ENCODE measurements around the gene LYZ.

The LYZ gene

DNA sequence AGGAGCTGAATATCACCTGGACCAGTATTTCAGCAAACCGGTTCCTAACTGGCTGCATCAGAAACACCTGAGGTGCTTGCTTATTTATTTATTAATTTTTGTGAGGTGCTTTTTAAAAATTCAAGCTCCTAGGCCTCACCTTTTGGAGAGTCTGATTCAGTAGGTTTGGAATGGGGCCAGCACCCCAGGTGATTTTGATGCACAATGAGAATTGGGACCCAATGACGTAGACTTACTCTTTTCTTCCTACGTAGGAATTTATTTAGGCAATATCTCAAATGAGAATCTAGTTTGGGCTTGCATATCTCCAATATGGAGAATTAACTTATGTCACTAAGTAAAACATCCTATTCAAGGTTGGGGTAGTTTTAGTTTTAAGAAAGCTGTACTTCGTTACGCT lies 18.6 kb downstream of the LYZ start:
- ChIA-PET POLR2A (no interaction called here), CTCF (no interaction called here)
- TF ChIP-seq HDGF (IDR thresholded peaks at IDR 0.05; ENCODE audit: borderline replicate concordance): no peak
- no peak for DNase-seq (ENCODE audit: extremely low spot score)

DNA sequence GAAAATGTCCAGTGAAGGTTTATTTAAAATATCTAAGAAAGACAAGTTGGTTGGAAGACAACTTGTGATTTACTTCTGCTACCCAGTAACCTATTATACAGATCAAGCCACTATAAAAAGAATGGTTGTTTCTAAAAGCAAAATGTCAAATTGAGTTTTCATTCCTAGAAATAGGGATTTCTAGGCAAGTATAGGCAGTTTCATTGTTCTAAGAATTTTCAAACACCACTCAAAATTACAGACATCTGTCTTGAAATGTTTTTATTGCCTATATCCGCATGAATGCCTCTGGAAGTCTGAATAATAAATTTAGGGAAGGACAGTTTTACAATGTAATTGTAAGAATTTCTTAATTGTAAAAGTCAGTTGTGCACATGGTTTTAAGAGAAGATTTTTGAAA lies 20.0 kb downstream of the LYZ start:
- DNase-seq (ENCODE audit: extremely low spot score): no peak
- ChIA-PET POLR2A (no interaction called here), CTCF (no interaction called here)
- TF ChIP-seq, protein P1, sequence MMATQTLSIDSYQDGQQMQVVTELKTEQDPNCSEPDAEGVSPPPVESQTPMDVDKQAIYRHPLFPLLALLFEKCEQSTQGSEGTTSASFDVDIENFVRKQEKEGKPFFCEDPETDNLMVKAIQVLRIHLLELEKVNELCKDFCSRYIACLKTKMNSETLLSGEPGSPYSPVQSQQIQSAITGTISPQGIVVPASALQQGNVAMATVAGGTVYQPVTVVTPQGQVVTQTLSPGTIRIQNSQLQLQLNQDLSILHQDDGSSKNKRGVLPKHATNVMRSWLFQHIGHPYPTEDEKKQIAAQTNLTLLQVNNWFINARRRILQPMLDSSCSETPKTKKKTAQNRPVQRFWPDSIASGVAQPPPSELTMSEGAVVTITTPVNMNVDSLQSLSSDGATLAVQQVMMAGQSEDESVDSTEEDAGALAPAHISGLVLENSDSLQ (IDR thresholded peaks at IDR 0.05): 0 out of 2 replicates have a peak, but pooled peaks have one; percentile 2
- TF ChIP-seq FOXK2 (IDR thresholded peaks at IDR 0.05): no peak

DNA sequence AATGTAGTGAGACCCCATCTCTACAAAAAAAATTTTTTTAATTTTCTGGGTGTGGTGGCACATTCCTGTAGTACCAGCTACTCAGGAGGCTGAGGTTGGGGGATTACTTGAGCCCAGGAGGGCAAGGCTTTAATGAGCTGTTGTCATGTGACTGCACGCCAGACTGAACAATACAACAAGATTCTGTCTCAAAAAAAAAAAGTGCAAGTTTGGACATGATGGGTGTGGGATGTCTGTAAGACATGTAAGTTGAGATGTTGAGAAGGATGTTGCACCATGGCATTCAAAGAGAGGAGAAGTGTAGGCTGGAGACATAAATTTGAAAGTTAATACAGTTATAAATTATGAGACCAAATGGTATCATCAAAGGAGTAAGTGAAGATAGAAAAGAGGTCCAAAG lies 34.9 kb downstream of the LYZ start:
- ChIA-PET POLR2A (no interaction called here), CTCF (no interaction called here)
- TF ChIP-seq LEF1 (IDR thresholded peaks at IDR 0.05; ENCODE audit: borderline replicate concordance): no peak
- TF ChIP-seq, protein P1 (IDR thresholded peaks at IDR 0.05): no peak
- no peak for TF ChIP-seq ARNT (IDR thresholded peaks at IDR 0.05)
- no peak for TF ChIP-seq ZNF384 (IDR thresholded peaks at IDR 0.05)
- no peak for TF ChIP-seq BHLHE40 (IDR thresholded peaks at IDR 0.05; ENCODE audit: borderline replicate concordance)
- no peak for TF ChIP-seq FOXA1 (IDR thresholded peaks at IDR 0.05)
- TF ChIP-seq CTBP1 (IDR thresholded peaks at IDR 0.05; ENCODE audit: borderline replicate concordance): no peak
- no peak for TF ChIP-seq TARDBP (IDR thresholded peaks at IDR 0.05)
- TF ChIP-seq SUZ12 (IDR thresholded peaks at IDR 0.05): no peak
- no peak for TF ChIP-seq FOXK2 (IDR thresholded peaks at IDR 0.05)
- TF ChIP-seq FOXM1 (IDR thresholded peaks at IDR 0.05; ENCODE audit: borderline replicate concordance): no peak
- no peak for TF ChIP-seq SP1 (IDR thresholded peaks at IDR 0.05)
- TF ChIP-seq NFRKB (IDR thresholded peaks at IDR 0.05): no peak
- TF ChIP-seq ELF4 (IDR thresholded peaks at IDR 0.05): no peak
- TF ChIP-seq L3MBTL2 (conservative IDR thresholded peaks at IDR 0.05): no peak
- no peak for TF ChIP-seq HDGF (IDR thresholded peaks at IDR 0.05; ENCODE audit: borderline replicate concordance)
- DNase-seq (ENCODE audit: extremely low spot score): no peak

DNA sequence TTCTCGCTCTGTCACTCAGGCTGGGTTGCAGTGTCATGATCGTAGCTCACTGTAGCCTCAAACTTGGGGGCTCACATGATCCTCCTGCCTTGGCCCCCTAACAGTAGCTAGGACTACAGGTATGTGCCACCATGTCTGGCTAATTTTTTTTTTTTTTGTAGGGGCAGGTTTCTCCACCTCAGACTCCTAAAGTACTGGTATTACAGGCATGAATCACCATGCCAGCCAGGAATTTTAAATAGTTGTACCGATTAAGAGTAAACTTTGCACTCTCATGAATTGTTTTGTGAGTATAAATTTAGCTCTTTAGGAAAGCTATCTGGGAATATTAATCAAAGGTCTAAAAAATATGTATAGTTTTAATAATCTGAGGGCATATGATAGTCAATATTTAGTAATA lies 36.9 kb downstream of the LYZ start:
- no peak for TF ChIP-seq LEF1 (IDR thresholded peaks at IDR 0.05; ENCODE audit: borderline replicate concordance)
- no peak for TF ChIP-seq FOXM1 (IDR thresholded peaks at IDR 0.05; ENCODE audit: borderline replicate concordance)
- no peak for TF ChIP-seq FOXA1 (IDR thresholded peaks at IDR 0.05)
- TF ChIP-seq ARNT (IDR thresholded peaks at IDR 0.05): no peak
- TF ChIP-seq ZNF384 (IDR thresholded peaks at IDR 0.05): no peak
- no peak for TF ChIP-seq SUZ12 (IDR thresholded peaks at IDR 0.05)
- no peak for TF ChIP-seq HDGF (IDR thresholded peaks at IDR 0.05; ENCODE audit: borderline replicate concordance)
- TF ChIP-seq SP1 (IDR thresholded peaks at IDR 0.05): no peak
- TF ChIP-seq BHLHE40 (IDR thresholded peaks at IDR 0.05; ENCODE audit: borderline replicate concordance): no peak
- no peak for TF ChIP-seq FOXK2 (IDR thresholded peaks at IDR 0.05)
- TF ChIP-seq TARDBP (IDR thresholded peaks at IDR 0.05): no peak
- TF ChIP-seq CTBP1 (IDR thresholded peaks at IDR 0.05; ENCODE audit: borderline replicate concordance): no peak
- no peak for TF ChIP-seq ELF4 (IDR thresholded peaks at IDR 0.05)
- TF ChIP-seq L3MBTL2 (conservative IDR thresholded peaks at IDR 0.05): no peak
- TF ChIP-seq NFRKB (IDR thresholded peaks at IDR 0.05): no peak
- TF ChIP-seq, protein P1 (IDR thresholded peaks at IDR 0.05): no peak
- POLR2A ChIA-PET: interaction anchor here (0.6 kb wide), 1 partner anchor 29 kb away, joined by 3 read pairs; no protein-coding TSS in a partner anchor
- CTCF ChIA-PET: no interaction called here
- DNase-seq (ENCODE audit: extremely low spot score): no peak

DNA sequence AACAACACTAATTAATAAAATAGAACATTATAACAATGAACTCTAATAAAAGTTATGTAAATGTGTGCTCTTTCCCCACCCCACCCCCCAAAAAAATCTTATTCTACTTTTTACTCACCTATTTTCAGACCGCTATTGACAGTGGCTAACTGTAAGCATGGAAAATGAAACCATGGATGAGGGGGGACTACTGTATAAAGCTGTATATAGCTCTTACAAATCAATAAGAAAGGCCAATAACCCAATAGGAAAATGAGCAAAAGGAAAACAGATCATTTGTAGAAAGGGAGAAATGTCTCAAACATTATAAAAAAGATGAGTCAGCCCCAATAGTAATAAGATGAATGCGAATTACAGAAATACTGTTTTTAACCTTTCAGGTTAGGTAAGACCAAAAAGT lies 38.7 kb downstream of the LYZ start:
- DNase-seq (ENCODE audit: extremely low spot score): no peak
- CTCF ChIA-PET: no interaction called here
- POLR2A ChIA-PET: no interaction called here
- no peak for TF ChIP-seq NFRKB (IDR thresholded peaks at IDR 0.05)
- no peak for TF ChIP-seq ELF4 (IDR thresholded peaks at IDR 0.05)
- no peak for TF ChIP-seq FOXM1 (IDR thresholded peaks at IDR 0.05; ENCODE audit: borderline replicate concordance)
- TF ChIP-seq L3MBTL2 (conservative IDR thresholded peaks at IDR 0.05): no peak
- no peak for TF ChIP-seq TARDBP (IDR thresholded peaks at IDR 0.05)
- TF ChIP-seq, protein P1 (IDR thresholded peaks at IDR 0.05): no peak
- TF ChIP-seq HDGF (IDR thresholded peaks at IDR 0.05; ENCODE audit: borderline replicate concordance): no peak
- TF ChIP-seq ARNT (IDR thresholded peaks at IDR 0.05): no peak
- no peak for TF ChIP-seq SUZ12 (IDR thresholded peaks at IDR 0.05)
- no peak for TF ChIP-seq CTBP1 (IDR thresholded peaks at IDR 0.05; ENCODE audit: borderline replicate concordance)
- TF ChIP-seq BHLHE40 (IDR thresholded peaks at IDR 0.05; ENCODE audit: borderline replicate concordance): no peak
- TF ChIP-seq SP1 (IDR thresholded peaks at IDR 0.05): no peak
- TF ChIP-seq FOXA1 (IDR thresholded peaks at IDR 0.05): no peak

DNA sequence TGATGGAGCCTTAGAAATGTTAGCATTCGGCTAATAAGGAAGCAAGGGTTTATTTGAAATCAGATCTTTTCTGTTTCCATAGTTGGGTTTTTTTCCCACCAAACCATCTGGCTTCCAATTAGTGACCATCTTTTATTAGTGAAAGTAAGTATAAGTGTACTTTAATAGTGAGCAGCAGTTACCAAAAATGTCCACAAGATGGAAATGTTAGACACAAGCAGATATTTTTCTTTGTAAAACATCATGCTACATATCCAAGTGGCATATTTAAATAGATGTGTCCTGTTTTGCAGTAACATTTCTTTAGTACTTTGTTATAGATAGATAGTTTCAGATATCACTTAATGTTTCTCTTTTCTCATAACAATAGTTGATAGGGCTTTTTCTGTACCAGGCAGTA lies 40.2 kb downstream of the LYZ start:
- TF ChIP-seq LEF1 (IDR thresholded peaks at IDR 0.05; ENCODE audit: borderline replicate concordance) (no peak), ARNT (IDR thresholded peaks at IDR 0.05) (no peak), L3MBTL2 (conservative IDR thresholded peaks at IDR 0.05) (no peak), TARDBP (IDR thresholded peaks at IDR 0.05) (no peak), ZNF384 (IDR thresholded peaks at IDR 0.05) (no peak), CTBP1 (IDR thresholded peaks at IDR 0.05; ENCODE audit: borderline replicate concordance) (no peak), FOXK2 (IDR thresholded peaks at IDR 0.05) (no peak), ELF4 (IDR thresholded peaks at IDR 0.05) (no peak), SUZ12 (IDR thresholded peaks at IDR 0.05) (no peak), HDGF (IDR thresholded peaks at IDR 0.05; ENCODE audit: borderline replicate concordance) (no peak), FOXA1 (IDR thresholded peaks at IDR 0.05) (no peak)
- TF ChIP-seq, protein P1 (IDR thresholded peaks at IDR 0.05): no peak
- CTCF ChIA-PET: no interaction called here
- POLR2A ChIA-PET: no interaction called here
- DNase-seq (ENCODE audit: extremely low spot score): no peak
